Brain microvascular endothelial cell (primary cell): ENCODE measurements around the gene CNTNAP2.

Experiments
- DNase-seq: peaks from one replicate; pipeline ENCODE4 v3.0.0-alpha.2; 2020
- H3K27ac ChIP-seq: fragments of 250-450 bp; sonication (Bioruptor Pico); 2 replicates; pipeline ENCODE4 v1.5.1; 2020; ENCODE audit warnings: mild to moderate bottlenecking, moderate library complexity
- H3K27me3 ChIP-seq: fragments of 250-450 bp; sonication (Bioruptor Pico); replicated peaks from 2 replicates; pipeline ENCODE4 v1.5.1; 2020; ENCODE audit warnings: mild to moderate bottlenecking
- H3K36me3 ChIP-seq: fragments of 250-450 bp; sonication (Bioruptor Pico); replicated peaks from 2 replicates; pipeline ENCODE4 v1.5.1; 2020; ENCODE audit warnings: mild to moderate bottlenecking
- H3K4me3 ChIP-seq: 2 replicates; pipeline ENCODE4 v1.5.1; 2011; ENCODE audit warnings: low read depth, mild to moderate bottlenecking, control low read depth, low read length, moderate library complexity
- in situ Hi-C: cut with HindIII; loops from 2 replicates; pipeline ENCODE4 v1.10.0; 2017; ENCODE audit warnings: low sequenced_read_pairs, low pct_ligation_motif_present
- TF ChIP-seq, protein P1 (sequence below): IDR thresholded peaks from 2 replicates; pipeline ENCODE4 v1.5.1; 2011; ENCODE audit warnings: low read depth, mild to moderate bottlenecking, moderate library complexity, low read length, control low read depth, inconsistent platforms; ENCODE audit errors: missing control alignments

CNTNAP2 gene

DNA sequence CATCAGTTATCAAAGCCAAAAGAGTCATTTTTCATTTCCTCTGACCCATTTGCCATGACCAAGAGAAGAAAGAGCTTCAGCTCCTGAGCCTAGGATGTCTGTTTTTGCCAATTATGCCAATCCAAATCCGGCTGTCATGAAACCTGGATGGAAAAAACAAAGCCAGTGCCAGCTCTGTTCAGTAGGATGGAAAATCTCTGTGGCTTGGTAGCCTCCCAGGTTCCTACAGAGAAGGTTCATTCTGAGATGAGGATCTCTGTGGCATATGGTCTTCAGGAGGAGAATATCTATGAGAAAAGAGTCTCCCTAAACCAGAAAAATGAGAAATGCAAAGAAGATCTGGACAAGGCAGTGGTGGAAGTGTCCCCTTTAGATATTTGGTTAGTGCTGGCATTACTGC, 475.4 kb downstream of the CNTNAP2 start:
- no peak for DNase-seq
- in situ Hi-C loops: no loop called here
- no peak overlapping the region for H3K27ac ChIP-seq
- no peaks in the 10 kb centered on the region for H3K27me3 ChIP-seq
- no peak overlapping the region for H3K4me3 ChIP-seq
- TF ChIP-seq, protein P1, sequence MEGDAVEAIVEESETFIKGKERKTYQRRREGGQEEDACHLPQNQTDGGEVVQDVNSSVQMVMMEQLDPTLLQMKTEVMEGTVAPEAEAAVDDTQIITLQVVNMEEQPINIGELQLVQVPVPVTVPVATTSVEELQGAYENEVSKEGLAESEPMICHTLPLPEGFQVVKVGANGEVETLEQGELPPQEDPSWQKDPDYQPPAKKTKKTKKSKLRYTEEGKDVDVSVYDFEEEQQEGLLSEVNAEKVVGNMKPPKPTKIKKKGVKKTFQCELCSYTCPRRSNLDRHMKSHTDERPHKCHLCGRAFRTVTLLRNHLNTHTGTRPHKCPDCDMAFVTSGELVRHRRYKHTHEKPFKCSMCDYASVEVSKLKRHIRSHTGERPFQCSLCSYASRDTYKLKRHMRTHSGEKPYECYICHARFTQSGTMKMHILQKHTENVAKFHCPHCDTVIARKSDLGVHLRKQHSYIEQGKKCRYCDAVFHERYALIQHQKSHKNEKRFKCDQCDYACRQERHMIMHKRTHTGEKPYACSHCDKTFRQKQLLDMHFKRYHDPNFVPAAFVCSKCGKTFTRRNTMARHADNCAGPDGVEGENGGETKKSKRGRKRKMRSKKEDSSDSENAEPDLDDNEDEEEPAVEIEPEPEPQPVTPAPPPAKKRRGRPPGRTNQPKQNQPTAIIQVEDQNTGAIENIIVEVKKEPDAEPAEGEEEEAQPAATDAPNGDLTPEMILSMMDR: no peak
- no peaks in the 10 kb centered on the region for H3K36me3 ChIP-seq

DNA sequence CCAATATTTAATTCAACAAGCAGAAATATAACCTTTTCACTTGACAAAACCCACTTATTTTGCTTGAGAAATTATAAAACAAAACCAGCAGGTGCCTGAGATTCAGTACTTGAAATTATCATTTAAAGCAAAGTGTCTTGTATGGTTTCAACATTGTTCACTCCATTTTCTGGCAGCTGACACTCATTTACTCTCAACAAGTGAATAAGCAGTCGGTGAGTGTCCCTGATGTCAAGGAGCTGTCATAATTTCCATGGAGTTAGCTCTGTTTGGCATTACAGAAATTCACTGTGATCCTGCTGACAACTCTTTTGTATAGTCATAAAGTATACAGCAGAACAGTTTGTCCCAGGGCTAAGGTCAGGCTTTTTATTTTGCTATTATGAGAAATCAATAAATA, 490.0 kb downstream of the CNTNAP2 start:
- H3K27me3 ChIP-seq: no peaks in the 10 kb centered on the region
- no peaks in the 10 kb centered on the region for H3K36me3 ChIP-seq
- DNase-seq: no peak
- no peak overlapping the region for H3K27ac ChIP-seq
- TF ChIP-seq, protein P1: no peak
- in situ Hi-C loops: no loop called here
- no peak overlapping the region for H3K4me3 ChIP-seq

GRCh38 chr7:146619641-146620040, 503.0 kb downstream of the CNTNAP2 start:
- no peaks in the 10 kb centered on the region for H3K27me3 ChIP-seq
- TF ChIP-seq, protein P1: no peak
- DNase-seq: no peak
- H3K4me3 ChIP-seq: no peak overlapping the region
- no peak overlapping the region for H3K27ac ChIP-seq
- in situ Hi-C loops: no loop called here
- H3K36me3 ChIP-seq: no peaks in the 10 kb centered on the region

DNA sequence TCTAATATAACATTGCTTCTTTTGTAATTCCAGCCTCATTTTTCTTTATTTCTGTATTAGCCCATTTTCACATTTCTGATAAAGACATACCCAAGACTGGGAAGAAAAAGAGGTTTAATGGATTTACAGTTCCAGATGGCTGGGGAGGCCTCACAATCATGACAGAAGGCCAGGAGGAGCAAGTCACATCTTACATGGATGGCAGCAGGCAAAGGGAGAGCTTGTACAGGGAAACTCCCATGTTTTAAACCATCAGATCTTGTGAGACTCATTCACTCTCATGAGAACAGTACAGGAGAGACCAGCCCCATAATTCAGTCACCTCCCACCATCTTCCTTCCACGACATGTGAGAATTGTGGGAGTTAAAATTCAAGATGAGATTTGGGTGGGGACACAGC, 510.3 kb downstream of the CNTNAP2 start:
- TF ChIP-seq, protein P1: no peak
- in situ Hi-C loops: no loop called here
- Histone ChIP-seq H3K4me3 (no peak overlapping the region), H3K36me3 (no peaks in the 10 kb centered on the region), H3K27me3 (no peaks in the 10 kb centered on the region), H3K27ac (no peak overlapping the region)
- no peak for DNase-seq

GRCh38 chr7:146635205-146636032, 518.8 kb downstream of the CNTNAP2 start:
- in situ Hi-C loops: no loop called here
- no peak for DNase-seq
- no peaks in the 10 kb centered on the region for H3K36me3 ChIP-seq
- TF ChIP-seq, protein P1: no peak
- H3K4me3 ChIP-seq: no peak overlapping the region
- no peaks in the 10 kb centered on the region for H3K27me3 ChIP-seq
- H3K27ac ChIP-seq: no peak overlapping the region

DNA sequence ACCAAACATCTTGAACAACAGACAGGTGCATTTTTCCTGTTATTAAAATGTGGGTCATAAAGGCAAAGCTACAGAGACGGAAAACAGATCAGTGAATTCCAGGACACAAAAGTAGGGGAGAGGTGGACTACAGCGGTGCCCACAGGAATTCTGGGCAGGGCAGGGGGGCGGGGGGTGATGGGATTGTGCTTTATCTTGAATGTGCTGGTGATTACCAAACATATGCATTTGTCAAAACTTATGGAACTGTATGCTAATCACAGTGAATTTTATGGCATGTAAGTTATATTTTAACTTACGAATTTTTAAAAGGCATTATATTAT, 519.4 kb downstream of the CNTNAP2 start:
- in situ Hi-C loops: no loop called here
- Histone ChIP-seq H3K36me3 (no peaks in the 10 kb centered on the region), H3K4me3 (no peak overlapping the region), H3K27ac (no peak overlapping the region), H3K27me3 (no peaks in the 10 kb centered on the region)
- no peak for DNase-seq
- TF ChIP-seq, protein P1: no peak
